GM18507 (cell line): ENCODE results near the gene CATSPERB.
"Not testable (repeated sequence)": the region's sequence is repeated elsewhere in the genome, so short reads cannot be mapped to it uniquely, and the experiment has no call there.

Source experiments
- DNase-seq: peaks from one replicate; pipeline ENCODE4 v3.0.0; 2011; ENCODE audit warnings: low read depth; ENCODE audit not compliant: insufficient read length; ENCODE audit errors: extremely low spot score
- FAIRE-seq: peaks from 2 replicates; lab custom pipeline; 2011; peaks lifted over from hg19 to GRCh38; lab: Jason Lieb, UNC

The CATSPERB gene

GRCh38 chr14:91604611-91605010 is 127.3 kb downstream of the CATSPERB start:
- not testable (repeated sequence) for DNase-seq, FAIRE-seq

GRCh38 chr14:91599994-91600393 is 131.9 kb downstream of the CATSPERB start:
- FAIRE-seq (no peak), DNase-seq (no peak)

- FAIRE-seq (no peak), DNase-seq (no peak)
These were observed 136.2 kb downstream of the CATSPERB start for GRCh38 chr14:91595736-91596135.

DNA sequence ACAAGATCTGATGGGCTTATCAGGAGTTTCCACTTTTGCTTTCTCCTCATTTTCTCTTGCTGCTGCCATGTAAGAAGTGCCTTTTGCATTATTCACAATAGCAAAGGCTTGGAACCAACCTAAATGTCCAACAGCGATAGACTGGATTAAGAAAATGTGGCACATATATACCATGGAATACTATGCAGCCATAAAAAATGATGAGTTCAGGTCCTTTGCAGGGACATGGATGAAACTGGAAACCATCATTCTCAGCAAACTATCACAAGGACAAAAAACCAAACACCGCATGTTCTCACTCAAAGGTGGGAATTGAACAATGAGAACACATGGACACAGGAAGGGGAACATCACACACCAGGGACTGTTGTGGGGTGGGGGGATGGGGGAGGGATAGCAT is 137.9 kb downstream of the CATSPERB start:
- FAIRE-seq, DNase-seq: not testable (repeated sequence)

DNA sequence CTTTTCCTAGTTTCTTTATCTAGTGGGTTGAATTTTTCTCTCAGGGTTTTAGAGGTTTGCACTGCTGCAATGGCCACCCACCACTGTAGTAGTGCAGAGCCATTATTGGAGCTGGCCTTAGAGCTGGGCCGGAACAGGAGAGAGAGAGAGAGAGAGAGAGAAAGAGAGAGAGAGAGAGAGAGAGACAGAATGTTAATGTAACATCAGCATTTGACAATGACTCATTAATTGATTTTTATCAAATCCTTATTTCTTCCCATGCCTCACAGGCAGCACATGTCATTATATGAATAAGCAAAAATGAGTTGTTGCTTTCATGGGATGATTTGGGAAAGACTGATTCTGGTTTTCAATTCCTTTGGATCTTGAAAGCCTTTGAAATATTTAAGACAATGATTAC is 145.5 kb downstream of the CATSPERB start:
- FAIRE-seq (no peak), DNase-seq (no peak)

DNA sequence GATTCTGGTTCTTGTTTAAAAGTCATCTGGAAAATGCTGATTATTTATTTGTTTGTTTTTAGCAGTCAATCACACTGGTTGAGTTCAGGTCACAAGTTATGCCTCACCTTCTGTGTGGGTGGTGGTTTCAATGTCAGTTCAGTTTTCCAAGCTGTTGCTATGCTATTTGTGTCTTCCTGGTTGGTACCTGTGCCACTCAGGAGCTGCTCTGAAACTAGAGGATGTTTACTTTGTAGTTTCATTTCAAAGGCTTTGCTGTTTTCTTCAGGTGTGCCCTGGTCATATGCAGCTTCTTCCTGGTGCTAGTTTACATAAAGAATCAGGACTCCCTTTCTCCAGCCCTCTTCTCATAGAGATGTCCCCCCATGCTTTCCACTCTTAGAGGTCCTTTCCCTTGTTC is 146.0 kb downstream of the CATSPERB start:
- DNase-seq = no peak
- FAIRE-seq = no peak

DNA sequence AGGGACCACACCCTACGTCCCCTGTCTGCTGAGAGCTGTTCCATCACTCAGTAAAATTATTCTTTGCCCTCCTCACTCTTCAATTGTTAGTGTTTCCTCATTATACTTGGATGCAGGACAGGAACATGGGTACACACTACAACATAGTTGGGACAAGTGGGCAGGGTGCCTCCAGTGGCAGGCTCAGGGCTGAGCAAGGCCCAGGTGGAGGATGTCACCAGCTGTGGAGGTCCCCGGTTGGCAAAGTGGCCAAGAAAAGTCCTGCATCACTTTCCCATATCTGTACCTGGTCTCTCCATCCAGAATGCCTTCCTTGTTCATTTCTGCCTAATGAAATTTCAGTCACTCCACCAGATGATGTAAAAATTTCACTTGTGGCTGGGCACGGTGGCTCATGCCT is 149.1 kb downstream of the CATSPERB start:
- DNase-seq (no peak), FAIRE-seq (no peak)

- no peak for FAIRE-seq
These were observed 150.9 kb downstream of the CATSPERB start for GRCh38 chr14:91580876-91581577.

DNA sequence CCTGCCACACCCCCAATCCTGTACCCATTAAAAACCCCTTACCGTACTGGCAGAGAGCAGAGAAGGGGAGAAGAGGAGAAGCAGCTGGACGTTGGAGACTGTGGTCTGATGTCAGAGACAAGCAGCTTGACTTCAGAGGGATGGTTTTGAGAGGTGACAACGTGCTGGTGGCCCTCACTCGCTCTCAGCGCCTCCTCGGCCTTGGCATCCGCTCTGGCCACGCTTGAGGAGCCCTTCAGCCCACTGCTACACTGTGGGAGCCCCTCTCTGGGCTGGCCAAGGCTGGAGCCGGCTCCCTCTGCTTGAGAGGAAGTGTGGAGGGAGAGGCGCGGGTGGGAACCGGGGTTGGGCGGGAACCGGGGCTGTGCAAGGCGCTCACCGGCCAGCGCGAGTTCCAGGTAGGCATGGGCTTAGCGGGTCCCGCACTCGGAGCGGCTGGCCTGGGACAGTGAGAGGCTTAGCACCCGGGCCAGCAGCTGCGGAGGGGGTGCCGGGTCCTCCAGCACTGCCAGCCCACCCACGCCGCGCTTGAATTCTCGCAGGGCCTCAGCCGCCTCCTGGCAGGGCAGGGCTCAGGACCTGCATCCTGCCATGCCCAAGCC is 154.2 kb downstream of the CATSPERB start:
- DNase-seq (no peak), FAIRE-seq (no peak)

More at GRCh38 chr14:91580876-91581577, 150.9 kb downstream of the CATSPERB start:
- DNase-seq = no peak

GRCh38 chr14:91575469-91576208 is 156.2 kb downstream of the CATSPERB start:
- DNase-seq = no peak
- FAIRE-seq = no peak

- no peak for DNase-seq
- no peak for FAIRE-seq
These were observed 157.7 kb downstream of the CATSPERB start for GRCh38 chr14:91573894-91574837.

DNA sequence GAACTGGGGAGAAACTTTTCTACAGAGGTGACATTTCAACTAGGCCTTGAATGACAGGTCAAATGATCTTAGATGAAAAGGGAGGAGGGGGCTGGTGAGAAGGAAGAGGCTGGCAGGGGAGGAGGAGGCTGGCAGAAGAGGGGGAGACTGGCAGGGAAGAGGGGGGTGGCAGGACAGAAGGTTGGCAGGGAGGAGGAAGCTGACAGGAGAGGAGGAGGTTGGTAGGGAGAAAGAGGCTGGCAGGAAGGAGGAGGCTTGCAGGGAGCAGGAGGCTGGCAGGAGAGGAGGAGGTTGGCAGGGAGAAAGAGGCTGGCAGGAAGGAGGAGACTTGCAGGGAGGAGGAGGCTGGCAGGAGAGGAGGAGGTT is 158.4 kb downstream of the CATSPERB start:
- no peak for FAIRE-seq
- DNase-seq = no peak

GRCh38 chr14:91570021-91570420 is 161.9 kb downstream of the CATSPERB start:
- DNase-seq = no peak
- FAIRE-seq = no peak

GRCh38 chr14:91569301-91569700 is 162.6 kb downstream of the CATSPERB start:
- FAIRE-seq (no peak), DNase-seq (no peak)

DNA sequence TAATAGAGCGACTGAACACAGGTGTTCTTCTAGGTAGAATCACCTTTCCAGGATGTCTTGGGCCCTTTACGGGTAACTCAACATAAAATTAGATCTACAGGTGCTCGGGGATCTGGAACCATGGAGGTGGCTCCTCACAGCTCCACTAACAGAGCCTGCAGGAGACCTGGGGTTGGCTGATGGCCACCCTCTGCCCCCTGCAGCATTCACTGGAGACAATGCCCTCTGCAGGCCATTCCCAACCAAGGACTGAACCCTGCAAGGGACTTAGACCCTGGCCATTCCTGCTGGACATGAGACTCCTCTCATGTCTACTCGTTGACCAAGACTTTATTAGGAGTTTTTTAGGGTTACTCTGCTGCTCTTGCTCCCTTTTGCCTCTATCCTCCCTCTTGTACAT is 163.3 kb downstream of the CATSPERB start:
- FAIRE-seq (no peak), DNase-seq (no peak)

- FAIRE-seq, DNase-seq: not testable (repeated sequence)
These were observed 164.1 kb downstream of the CATSPERB start for GRCh38 chr14:91567827-91568226.

- no peak for DNase-seq
- no peak for FAIRE-seq
These were observed 176.4 kb downstream of the CATSPERB start for GRCh38 chr14:91555531-91555930.

- DNase-seq = no peak
- FAIRE-seq = no peak
These were observed 177.2 kb downstream of the CATSPERB start for GRCh38 chr14:91554535-91555332.

DNA sequence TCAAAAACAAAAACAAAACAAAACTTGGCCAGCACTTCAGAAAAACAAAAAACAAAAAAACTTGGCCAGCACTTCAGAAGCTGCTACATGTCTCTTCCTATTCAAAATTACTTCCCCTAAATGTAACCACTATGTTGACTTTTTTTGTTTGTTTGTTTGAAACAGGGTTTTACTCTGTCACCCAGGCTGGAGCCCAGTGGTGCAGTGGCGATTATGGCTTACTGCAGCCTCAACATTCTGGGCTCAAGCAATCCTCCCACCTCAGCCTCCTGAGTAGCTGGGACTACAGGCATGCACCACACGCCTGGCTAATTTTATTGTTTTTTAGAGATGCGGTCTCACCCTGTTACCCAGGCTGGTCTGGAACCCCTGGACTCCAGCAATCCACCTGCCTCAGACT is 183.8 kb downstream of the CATSPERB start:
- FAIRE-seq (no peak), DNase-seq (no peak)
